GM19351 (cell line): ENCODE measurements around the gene ZNF181.

ENCODE experiments used
- ATAC-seq: cut with Tn5 transposase; IDR thresholded peaks from one replicate; pipeline ENCODE4 v1.9.1; 2021; ENCODE audit warnings: mild to moderate bottlenecking, moderate library complexity; ENCODE audit not compliant: unreplicated experiment

The ZNF181 gene

DNA sequence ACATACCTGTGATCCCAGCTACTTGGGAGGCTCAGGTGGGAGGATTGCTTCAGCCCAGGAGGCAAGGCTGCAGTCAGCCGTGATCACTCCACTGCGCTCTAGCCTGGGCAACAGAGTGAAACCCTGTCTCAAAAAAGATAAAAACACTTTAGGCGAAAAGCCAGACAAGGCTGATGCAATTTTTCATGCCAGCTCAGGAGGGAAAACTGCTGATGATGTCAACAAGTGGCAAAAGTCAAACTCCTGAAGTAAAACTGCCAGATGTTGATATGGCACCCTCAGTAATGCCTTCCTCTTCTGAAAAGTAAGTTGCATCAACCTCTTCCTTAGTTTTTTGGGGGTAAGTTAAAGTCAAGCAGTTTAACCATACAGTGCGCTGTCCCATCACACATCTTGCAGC, 23.4 kb downstream of the ZNF181 start:
- ATAC-seq = no peak

DNA sequence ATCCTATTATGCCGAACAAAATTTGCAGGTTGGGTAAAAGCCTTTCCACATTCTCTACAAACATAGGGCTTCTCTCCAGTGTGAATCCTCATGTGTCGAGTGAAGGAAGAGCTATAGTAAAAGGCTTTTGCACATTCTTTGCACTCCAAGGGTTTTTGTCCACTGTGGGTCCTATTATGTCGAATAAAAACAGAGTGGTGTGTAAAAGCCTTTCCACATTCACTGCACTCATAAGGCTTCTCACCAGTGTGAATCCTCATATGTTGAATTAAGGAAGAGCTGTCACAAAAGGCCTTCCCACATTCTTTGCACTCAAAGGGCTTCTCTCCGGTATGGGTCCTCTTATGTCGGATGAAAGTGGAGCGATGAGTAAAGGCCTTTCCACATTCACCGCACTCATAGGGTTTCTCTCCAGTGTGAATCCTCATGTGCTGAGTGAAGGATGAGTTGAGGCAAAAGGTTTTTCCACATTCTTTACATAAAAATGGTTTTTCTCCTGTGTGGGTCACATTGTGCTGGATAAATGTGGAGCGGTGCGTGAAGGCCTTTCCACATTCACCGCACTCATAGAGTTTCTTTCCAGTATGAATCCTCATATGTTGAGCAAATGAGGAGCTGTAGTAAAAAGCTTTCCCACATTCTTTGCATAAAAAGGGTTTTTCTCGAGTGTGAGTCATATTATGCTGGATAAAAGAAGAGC, 25.3 kb downstream of the ZNF181 start:
- no peak for ATAC-seq

DNA sequence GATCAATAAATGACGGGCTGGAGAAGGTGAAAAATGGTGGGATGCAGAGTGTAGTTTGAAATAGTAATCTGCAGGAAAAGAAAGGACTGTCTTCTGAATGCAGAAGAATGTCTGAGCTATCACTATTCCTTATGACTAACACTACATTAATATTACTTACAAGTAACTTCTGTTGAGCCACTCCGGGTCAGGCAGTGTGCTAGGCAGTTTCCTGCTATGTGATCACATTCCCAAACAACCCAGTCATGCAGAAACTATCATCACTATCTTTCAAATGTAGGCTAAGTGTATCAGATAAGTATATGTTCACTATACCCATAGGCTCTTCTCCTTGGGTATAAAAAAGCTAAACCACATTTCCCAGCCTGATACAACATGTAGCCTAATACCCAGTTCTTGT, 32.3 kb downstream of the ZNF181 start:
- no peak for ATAC-seq

DNA sequence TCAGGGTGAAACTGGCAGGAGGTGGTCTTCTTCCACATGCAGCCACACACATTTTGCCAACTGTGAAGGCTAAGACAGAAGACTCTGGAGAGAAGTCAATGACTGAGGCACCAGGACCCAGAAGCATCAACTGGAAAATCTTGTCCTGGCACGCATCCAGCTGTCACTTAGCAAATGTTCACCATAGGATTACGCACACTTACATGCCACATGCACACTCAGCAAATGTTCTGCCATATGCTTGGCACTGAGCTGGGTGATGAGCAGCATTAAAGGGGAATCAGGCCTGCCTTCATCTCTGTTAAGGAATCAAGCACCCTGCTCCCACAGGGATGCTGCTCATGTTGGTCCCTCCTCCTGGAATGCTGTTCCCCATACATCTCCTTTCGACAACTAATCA, 33.9 kb downstream of the ZNF181 start:
- ATAC-seq = no peak

DNA sequence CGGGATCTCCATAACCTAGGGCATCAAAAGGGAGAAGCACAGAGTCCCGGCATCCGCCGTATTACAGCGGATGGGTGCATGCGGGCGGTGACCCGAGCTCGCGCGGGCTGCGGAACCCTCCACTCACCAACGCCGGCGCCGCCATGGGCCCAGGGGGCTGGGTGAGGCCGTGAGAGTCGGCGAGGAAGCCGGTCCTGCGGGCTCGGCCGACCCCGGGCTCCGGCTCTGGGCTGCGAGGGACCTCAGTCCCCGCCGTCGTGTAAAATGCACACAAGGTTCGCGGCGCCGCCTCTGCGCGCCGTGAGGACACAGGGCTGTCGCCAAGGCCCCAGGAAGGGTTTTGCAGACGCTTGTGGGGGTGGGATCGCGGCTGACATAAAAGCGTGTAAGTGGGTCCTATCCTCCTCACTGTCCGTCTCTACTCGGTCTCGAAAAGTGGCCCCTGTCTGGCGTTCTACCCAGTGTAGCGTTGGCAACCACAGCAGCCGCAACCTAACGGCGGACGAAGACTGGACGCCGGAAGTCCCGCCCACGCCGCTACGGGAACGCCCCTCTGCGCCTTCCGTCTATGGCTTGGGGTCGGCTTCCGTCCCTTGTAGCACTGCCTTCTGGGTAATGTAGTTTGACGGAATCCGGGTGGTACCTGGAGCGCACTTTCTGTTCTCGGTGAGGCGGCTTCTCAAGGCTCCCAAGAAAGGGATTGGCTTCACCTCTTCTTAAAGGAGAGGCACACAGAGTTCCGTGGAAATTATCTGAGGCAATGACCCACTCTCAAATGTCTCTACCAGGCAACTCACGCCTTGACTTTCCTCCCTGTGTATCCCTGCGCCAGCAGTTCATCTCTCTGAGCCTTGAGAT, 38.9 kb downstream of the ZNF181 start, which contains the start of gene ZNF599:
Gene ZNF599 (minus strand): TSS at position 519 of the 858 bp plus-strand sequence. CDS start 374 bp downstream, at position 145.
- ATAC-seq = peak; percentile 97

DNA sequence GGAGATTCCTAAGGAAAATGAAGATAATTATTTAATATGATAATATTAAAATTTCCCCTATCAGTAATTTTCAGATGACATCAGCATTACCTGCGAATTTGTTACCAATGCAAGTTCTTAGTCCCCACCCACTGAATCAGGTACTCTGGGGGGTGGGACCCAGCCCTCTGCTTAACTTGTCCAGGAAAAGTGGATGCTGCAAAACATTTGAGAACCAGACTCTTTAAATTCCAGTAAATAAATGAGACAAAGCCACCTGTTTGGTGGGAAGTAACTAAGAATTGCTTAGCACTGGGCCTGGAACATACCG, 39.5 kb downstream of the ZNF181 start:
- no peak for ATAC-seq

DNA sequence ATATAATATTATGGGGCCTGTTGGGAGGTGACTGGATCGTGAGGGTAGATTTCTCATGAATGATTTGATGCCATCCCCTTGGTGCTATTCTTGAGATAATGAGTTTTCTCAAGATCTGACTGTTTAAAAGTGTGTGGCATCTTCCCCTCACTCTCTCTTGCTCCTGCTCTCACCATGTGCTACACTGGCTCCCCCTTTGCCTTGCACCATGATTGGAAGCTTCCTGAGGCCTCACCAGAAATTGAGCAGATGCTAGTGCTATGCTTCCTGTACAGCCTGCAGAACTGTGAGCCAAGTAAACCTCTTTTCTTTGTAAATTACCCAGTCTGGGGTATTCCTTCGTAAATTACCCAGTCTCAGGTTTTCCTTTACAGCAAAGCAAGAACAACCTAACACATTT, 40.8 kb downstream of the ZNF181 start:
- no peak for ATAC-seq

DNA sequence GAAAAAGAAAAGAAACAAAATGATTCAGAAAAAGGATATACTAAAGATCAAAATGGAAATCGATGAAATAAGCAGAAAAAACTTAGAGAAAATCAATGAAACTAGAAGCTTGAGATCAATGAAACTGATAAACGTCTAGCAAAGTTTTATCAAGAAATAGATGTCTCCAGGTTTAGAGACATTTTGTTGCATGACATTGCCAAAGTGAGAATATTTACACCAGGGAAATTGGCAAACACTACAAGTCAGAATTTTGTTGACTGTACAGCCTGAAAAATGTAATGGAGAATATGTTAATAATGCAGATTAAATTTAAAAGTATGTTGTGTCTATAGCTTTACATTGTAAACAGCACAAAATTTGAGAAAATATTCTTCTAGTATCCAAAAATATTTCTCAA, 44.3 kb downstream of the ZNF181 start:
- no peak for ATAC-seq

DNA sequence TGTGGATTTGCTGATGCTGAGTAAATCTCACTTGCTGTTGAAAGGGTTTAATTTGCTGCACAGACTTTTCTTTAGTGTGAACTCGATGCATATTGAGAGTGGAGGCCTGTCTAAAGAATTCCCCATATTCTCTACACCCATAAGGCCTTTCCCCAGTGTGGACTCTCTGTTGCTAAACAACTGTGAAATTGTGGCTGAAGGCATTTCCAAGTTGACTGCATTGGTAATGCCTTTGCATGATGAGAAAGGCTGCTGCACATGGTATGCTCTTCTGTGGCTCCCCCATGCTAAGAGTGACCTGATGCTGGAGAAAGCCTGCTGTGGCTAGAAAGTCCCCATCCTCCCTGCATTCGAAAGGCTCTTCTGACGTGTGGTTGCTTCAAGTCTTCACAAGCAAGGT, 45.6 kb downstream of the ZNF181 start:
- ATAC-seq = no peak

DNA sequence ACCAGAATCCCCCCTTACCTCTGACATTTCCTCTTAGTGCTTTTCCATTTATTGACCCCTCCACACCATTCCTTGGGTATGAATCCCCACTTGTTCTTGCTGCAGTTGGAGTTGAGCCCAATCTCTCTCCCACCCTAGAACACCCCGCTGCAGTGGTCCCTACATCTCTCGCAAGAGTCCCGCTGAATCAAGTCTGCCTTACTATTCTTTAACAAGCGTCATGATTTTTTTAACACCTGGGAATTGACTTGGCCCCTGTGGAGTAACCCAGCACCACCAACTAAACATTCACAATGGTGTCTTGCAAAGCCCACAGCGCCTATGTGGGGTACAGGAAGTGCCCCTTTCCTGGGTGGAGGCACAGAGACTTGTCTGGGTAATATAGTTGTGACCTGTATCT, 52.2 kb downstream of the ZNF181 start:
- no peak for ATAC-seq

DNA sequence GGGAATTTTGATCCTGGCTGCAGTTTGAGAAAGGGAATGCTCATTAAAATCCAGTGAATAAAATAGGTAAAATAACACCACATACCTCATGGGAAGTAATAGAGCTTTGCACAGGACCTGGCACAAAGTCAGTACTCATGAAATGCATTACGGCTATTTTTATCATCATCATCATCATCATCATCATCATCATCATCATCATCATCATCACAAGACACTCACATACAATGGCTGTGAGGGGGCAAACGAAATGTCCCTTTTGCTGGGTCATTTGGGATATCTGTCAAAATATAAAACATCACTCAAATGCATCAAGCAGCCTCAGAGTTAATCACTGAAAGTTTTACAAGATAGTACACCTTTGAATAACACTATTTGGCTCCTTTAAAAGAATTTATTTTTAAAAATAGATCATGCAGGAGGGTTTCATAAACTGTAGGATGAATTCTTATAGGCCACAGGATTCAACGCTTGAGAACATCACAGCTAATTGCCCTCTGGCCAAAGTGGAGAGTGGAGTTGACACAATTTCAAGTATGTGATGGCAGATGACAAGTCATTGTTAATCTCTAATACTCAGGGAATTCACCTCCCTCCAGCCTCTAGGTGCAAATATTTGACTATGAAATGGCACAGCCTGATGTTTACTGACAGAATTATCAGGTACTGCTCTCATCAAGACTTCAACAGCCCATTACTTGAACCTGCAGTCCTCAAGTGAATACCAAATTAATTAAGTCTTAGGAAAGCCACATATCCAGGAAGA, 53.2 kb downstream of the ZNF181 start:
- no peak for ATAC-seq

DNA sequence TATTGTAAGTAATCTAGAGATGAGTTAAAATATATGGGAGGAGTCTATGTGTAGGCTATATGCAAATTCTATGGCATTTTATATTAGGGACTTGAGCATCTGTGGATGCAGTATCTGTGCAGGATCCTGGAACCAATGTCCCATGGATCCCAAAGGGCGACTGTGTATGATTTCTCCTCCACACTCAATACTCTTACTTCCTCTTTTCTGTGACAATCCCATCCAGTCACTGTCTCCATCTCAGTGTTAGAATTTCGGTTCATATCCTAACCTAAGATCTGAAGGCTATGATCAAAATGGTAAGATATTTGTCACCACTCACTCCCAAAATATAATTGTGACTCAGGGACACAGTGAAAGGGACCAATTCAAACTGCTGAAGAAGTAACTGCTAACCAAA, 54.0 kb downstream of the ZNF181 start:
- no peak for ATAC-seq

DNA sequence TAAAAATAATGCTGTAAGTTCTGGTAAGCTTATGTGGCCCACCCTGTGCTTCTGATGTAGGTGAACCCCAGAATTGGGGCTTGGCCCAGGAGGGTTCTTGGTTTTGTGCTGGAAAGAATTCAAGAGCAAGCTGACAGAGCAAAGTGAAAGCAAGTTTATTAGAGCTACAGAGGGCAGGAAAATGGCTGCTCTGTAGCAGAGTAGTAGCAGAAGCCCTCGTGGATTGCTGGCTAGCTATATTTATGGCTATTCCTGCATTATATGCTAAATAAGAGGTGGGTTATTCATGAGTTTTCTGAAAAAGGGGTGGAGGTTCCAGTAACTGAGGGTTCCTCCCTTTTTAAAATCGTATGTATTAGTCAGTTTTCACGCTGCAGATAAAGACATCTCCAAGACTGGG, 59.5 kb downstream of the ZNF181 start:
- ATAC-seq = no peak

DNA sequence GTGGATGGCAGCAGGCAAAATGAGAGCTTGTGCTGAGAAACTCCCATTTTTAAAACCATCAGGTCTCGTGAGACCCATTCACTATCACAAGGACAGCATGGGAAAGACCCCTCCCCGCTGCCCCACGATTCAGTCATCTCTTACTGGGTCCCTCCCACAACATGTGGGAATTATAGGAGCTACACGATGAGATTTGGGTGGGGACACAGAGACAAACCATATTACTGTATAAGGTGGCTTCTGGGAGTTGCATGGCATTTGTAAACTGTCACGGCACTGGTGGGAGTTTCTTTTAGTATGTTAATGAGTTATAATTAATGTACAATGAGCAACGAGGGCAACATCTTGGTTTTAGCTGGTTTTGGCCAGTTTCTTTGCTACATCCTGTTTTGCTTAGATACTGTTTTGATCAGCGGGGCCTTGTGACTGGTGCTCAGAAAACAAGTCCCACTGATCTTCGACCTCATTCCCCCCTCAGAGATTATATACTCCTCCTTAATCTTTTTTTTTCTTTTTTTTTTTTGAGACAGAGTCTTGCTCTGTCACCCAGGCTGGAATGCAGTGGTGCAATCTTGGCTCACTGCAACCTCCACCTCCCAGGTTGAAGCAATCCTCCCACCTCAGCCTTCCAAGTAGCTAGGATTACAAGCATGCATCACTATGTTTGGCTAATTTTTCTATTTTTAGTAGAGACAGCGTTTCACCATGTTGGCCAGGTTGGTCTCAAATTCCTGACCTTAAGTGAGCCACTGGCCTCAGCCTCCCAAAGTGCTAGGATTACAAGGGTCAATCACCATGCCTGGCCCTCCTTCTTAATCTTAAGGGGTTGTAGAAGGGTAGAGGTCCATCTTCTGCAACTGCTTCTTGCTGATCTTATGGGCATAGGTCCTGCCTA, 60.3 kb downstream of the ZNF181 start:
- ATAC-seq = no peak
